ENCODE measurements around the gene PKP3. TPM values are rescaled to one million over a fixed set of nuclear protein-coding genes. Genes with fewer than 3 reads are reported as not detected.
A peak's percentile ranks its signal among the peaks of the same experiment; 100 is the strongest.

Gene PKP3
- total and polyA plus RNA-seq, 9 of the 15 experiments (the other 6 are each of a cell fraction or from before 2014, with no cell fraction given): 0.11 to 110 (median 30.7) TPM

DNA sequence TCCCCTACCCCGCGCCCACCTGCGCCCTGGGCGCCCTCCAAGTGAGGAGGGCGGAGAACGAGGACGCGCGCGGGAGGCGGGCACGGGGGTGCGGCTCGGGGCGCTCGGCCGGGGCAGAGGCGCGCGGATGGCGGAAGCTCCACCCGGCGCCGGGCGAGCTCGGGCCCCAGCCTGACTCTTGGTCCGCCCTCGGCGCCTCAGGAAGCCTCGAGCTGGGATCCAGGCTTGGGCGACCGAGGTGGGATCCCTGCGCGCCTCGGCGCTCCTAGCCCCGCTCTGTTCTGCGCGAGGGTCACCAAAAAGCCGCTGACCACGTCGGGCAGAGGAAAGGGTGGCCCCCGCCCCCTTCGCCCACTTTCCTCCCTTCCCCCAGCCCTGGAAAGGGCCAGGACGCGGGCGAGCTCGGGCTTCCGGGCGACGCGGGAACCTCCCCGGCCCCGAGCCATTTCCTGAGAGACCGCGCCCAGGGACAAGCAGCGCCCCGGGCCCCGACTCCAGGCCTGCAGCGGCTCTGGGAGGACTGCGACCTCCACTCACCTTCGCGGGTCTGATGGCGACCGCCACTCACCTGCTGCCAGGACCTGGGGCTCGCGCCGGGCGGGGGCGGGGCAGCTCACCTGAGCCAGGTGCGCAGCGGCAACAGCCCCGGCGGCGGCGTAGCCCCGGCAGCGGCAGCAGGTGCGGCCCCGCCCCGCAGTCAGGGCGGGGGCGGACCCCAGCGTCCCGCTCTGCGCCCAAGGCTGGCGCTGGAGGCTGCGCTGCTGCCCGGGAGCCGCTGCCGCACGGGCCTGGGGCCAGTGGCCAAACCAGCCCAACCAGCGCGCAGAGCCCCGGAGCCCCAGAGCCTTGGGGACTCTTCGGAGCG is 23.0 kb downstream of the PKP3 start:
- BruUV-seq (replicated peaks): no TSS peak
- H3K27me3 ChIP-seq (ENCODE audit: control insufficient read depth in 2 of 2, insufficient read depth in 2 of 2, low read length in 2 of 2): no peaks in the 10 kb centered on the region
- H3K36me3 ChIP-seq (ENCODE audit: control insufficient read depth, insufficient read depth, low read length): no peaks in the 10 kb centered on the region
- H3K9ac ChIP-seq (ENCODE audit: insufficient read depth in 1 of 2, low read depth in 2 of 2, low read length in 2 of 2): no peak overlapping the region
- H2AFZ ChIP-seq (ENCODE audit: low read depth, low read length): no peak overlapping the region
- in situ Hi-C loops (cut with MboI): no loop called here
- no peak for FAIRE-seq
- no peaks in the 10 kb centered on the region for H3K79me2 ChIP-seq (ENCODE audit: control insufficient read depth, insufficient read depth, low read length)
- H3K4me2 ChIP-seq (ENCODE audit: insufficient read depth, low read length): no peak overlapping the region
- no peak for TF ChIP-seq WHSC1 (IDR thresholded peaks at IDR 0.05; ENCODE audit: low read length)
- TF ChIP-seq, protein P1, sequence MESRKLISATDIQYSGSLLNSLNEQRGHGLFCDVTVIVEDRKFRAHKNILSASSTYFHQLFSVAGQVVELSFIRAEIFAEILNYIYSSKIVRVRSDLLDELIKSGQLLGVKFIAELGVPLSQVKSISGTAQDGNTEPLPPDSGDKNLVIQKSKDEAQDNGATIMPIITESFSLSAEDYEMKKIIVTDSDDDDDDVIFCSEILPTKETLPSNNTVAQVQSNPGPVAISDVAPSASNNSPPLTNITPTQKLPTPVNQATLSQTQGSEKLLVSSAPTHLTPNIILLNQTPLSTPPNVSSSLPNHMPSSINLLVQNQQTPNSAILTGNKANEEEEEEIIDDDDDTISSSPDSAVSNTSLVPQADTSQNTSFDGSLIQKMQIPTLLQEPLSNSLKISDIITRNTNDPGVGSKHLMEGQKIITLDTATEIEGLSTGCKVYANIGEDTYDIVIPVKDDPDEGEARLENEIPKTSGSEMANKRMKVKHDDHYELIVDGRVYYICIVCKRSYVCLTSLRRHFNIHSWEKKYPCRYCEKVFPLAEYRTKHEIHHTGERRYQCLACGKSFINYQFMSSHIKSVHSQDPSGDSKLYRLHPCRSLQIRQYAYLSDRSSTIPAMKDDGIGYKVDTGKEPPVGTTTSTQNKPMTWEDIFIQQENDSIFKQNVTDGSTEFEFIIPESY (CRISPR knock-in tag; IDR thresholded peaks at IDR 0.05): 0 out of 2 replicates have a peak, but pooled peaks have one; percentile 8
- no peak for TF ChIP-seq RBBP5 (IDR thresholded peaks at IDR 0.05; ENCODE audit: borderline replicate concordance, insufficient read depth, low read length, poor library complexity, severe bottlenecking)
- peak; percentile 26 for TF ChIP-seq PCBP1 (IDR thresholded peaks at IDR 0.05; ENCODE audit: low read depth, low read length, poor library complexity, severe bottlenecking)
- DNase-seq (ENCODE audit: extremely low read depth in 1 of 4, low spot score in 3 of 4): no peak
- 95% methylated on average over 12 of the region's 97 CpGs for WGBS (ENCODE audit: insufficient coverage, low coverage, missing lambda C conversion rate)
- H3K4me3 ChIP-seq: no peak overlapping the region
- H3K9me3 ChIP-seq (replicated peaks; ENCODE audit: control insufficient read depth, insufficient read depth, low read depth, low read length): no peaks in the 10 kb centered on the region
- POLR2A ChIA-PET: interaction anchor here (0.9 kb wide), 1 partner anchor 10 kb away, joined by 3 read pairs; no protein-coding TSS in a partner anchor
- peaks cover 5 to 72% of the 10 kb centered on the region in 2 experiments for H3K4me1 ChIP-seq (replicated peaks in 1 of 2; ENCODE audit: control insufficient read depth in 2 of 2, insufficient read depth in 2 of 2, low read length in 2 of 2)
- intact Hi-C loops (cut with micrococcal nuclease): no loop called here
- no peak for ATAC-seq
- no peaks in the 10 kb centered on the region for H3K9me1 ChIP-seq (ENCODE audit: control insufficient read depth, insufficient read depth, low read length)
- CTCF ChIA-PET (ENCODE audit: low intra/inter-chr PET ratio): no interaction called here
- no peaks in the 10 kb centered on the region for H4K20me1 ChIP-seq (replicated peaks; ENCODE audit: control insufficient read depth, insufficient read depth, low read length)
- H3K27ac ChIP-seq (ENCODE audit: extremely low read depth, low read depth, low read length): no peak overlapping the region

Measured in K562 (cell line).